Thyroid gland (tissue), 4 donors: ENCODE data around the gene ZNF154.

Source experiments
- POLR2A ChIP-seq, 2 donors: fragments of 450-650 bp; IDR thresholded peaks; one replicate each; pipeline ENCODE4 v1.6.1; 2017; ENCODE audit warnings: antibody characterized with exemption in 2 of 2, mild to moderate bottlenecking in 2 of 2, moderate library complexity in 1 of 2
- TF ChIP-seq, protein P1 (sequence below), 6 experiments: fragments of 200-600 bp in 3 of 6; fragments of 450-650 bp in 3 of 6; sonication (generic) in 3 of 6; IDR thresholded peaks; one replicate each; pipeline ENCODE4 v1.5.1; 2016 to 2019; ENCODE audit warnings: antibody characterized with exemption in 6 of 6, mild to moderate bottlenecking in 2 of 6, inconsistent platforms in 1 of 6, moderate library complexity in 1 of 6

DNA sequence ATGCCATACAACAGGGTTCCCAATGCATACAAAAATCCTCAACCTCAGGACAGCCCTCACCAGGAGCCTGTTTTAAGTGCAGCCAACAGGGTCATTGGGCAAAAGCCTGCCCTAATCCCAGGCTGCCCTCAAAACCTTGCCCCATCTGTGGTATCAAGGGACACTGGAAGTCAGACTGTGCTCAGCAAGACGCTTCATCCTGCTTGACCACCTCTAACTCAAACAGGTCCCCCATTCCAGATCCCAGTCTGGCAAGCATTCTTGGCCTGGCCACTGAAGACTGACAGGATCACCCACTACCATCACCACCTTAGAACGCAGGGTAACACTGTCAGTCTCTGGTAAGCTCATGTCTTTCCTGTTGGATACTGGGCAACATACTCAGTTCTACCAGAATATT, 55.3 kb downstream of the ZNF154 start:
- TF ChIP-seq, protein P1, sequence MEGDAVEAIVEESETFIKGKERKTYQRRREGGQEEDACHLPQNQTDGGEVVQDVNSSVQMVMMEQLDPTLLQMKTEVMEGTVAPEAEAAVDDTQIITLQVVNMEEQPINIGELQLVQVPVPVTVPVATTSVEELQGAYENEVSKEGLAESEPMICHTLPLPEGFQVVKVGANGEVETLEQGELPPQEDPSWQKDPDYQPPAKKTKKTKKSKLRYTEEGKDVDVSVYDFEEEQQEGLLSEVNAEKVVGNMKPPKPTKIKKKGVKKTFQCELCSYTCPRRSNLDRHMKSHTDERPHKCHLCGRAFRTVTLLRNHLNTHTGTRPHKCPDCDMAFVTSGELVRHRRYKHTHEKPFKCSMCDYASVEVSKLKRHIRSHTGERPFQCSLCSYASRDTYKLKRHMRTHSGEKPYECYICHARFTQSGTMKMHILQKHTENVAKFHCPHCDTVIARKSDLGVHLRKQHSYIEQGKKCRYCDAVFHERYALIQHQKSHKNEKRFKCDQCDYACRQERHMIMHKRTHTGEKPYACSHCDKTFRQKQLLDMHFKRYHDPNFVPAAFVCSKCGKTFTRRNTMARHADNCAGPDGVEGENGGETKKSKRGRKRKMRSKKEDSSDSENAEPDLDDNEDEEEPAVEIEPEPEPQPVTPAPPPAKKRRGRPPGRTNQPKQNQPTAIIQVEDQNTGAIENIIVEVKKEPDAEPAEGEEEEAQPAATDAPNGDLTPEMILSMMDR (IDR thresholded peaks at IDR 0.05) = no peak
- no peak for TF ChIP-seq POLR2A (IDR thresholded peaks at IDR 0.05)
